ENCODE measurements around the gene ADCY7. TPM values are rescaled to one million over a fixed set of nuclear protein-coding genes. Genes with fewer than 3 reads are reported as not detected.

ADCY7 gene
- total RNA-seq, 6 experiments from 2014 or later = 32.7 to 48.1 (median 41.9) TPM

- TF ChIP-seq CTCF (IDR thresholded peaks at IDR 0.05) = no peak
- Mint-ChIP-seq H3K4me1 (ENCODE audit: low read depth) (no peaks in the 10 kb centered on the region), H3K27ac (no peak overlapping the region), H3K36me3 (ENCODE audit: low read depth) (peaks cover 15% of the 10 kb centered on the region), H3K4me3 (no peak overlapping the region), H3K27me3 (ENCODE audit: insufficient read depth) (no peaks in the 10 kb centered on the region; the same call in 1 of the 2 replicates), H3K9me3 (no peaks in the 10 kb centered on the region)
- DNase-seq = no peak
Measured at GRCh38 chr16:50288026-50288425, 21.7 kb downstream of the ADCY7 start.

- Mint-ChIP-seq H3K36me3 (ENCODE audit: low read depth) (peaks cover 15% of the 10 kb centered on the region), H3K27ac (peak overlapping the region; percentile 38; the same call in 1 of the 2 replicates), H3K9me3 (no peaks in the 10 kb centered on the region), H3K4me3 (no peak overlapping the region), H3K27me3 (ENCODE audit: insufficient read depth) (no peaks in the 10 kb centered on the region; the same call in 1 of the 2 replicates), H3K4me1 (ENCODE audit: low read depth) (no peaks in the 10 kb centered on the region)
- TF ChIP-seq CTCF (IDR thresholded peaks at IDR 0.05) = no peak
- no peak for DNase-seq
Measured at GRCh38 chr16:50288920-50289319, 22.6 kb downstream of the ADCY7 start.

GRCh38 chr16:50289950-50290764 is 23.8 kb downstream of the ADCY7 start:
- no peak overlapping the region for H3K4me3 Mint-ChIP-seq
- no peaks in the 10 kb centered on the region; the same call in 1 of the 2 replicates for H3K27me3 Mint-ChIP-seq (ENCODE audit: insufficient read depth)
- peaks cover 16% of the 10 kb centered on the region for H3K36me3 Mint-ChIP-seq (ENCODE audit: low read depth)
- no peak for DNase-seq
- H3K27ac Mint-ChIP-seq = no peak overlapping the region
- TF ChIP-seq CTCF (IDR thresholded peaks at IDR 0.05) = no peak
- no peaks in the 10 kb centered on the region for H3K9me3 Mint-ChIP-seq
- H3K4me1 Mint-ChIP-seq (ENCODE audit: low read depth) = no peaks in the 10 kb centered on the region

- no peak for DNase-seq
- H3K4me3 Mint-ChIP-seq = no peak overlapping the region
- no peaks in the 10 kb centered on the region; the same call in 1 of the 2 replicates for H3K27me3 Mint-ChIP-seq (ENCODE audit: insufficient read depth)
- peaks cover 20% of the 10 kb centered on the region for H3K36me3 Mint-ChIP-seq (ENCODE audit: low read depth)
- H3K9me3 Mint-ChIP-seq = no peaks in the 10 kb centered on the region
- H3K4me1 Mint-ChIP-seq (ENCODE audit: low read depth) = no peaks in the 10 kb centered on the region
- no peak for TF ChIP-seq CTCF (IDR thresholded peaks at IDR 0.05)
- H3K27ac Mint-ChIP-seq = no peak overlapping the region
Measured at GRCh38 chr16:50290856-50291255, 24.5 kb downstream of the ADCY7 start.

- H3K4me1 Mint-ChIP-seq (ENCODE audit: low read depth) = no peaks in the 10 kb centered on the region
- DNase-seq = no peak
- H3K27ac Mint-ChIP-seq = no peak overlapping the region
- H3K27me3 Mint-ChIP-seq (ENCODE audit: insufficient read depth) = no peaks in the 10 kb centered on the region; the same call in 1 of the 2 replicates
- no peaks in the 10 kb centered on the region for H3K9me3 Mint-ChIP-seq
- no peak overlapping the region for H3K4me3 Mint-ChIP-seq
- H3K36me3 Mint-ChIP-seq (ENCODE audit: low read depth) = peaks cover 16% of the 10 kb centered on the region
- no peak for TF ChIP-seq CTCF (IDR thresholded peaks at IDR 0.05)
Measured at GRCh38 chr16:50291719-50292565, 25.6 kb downstream of the ADCY7 start.

Data from HFFc6 (cell line).